ENCODE results near the gene ABCA7.

Gene ABCA7

DNA sequence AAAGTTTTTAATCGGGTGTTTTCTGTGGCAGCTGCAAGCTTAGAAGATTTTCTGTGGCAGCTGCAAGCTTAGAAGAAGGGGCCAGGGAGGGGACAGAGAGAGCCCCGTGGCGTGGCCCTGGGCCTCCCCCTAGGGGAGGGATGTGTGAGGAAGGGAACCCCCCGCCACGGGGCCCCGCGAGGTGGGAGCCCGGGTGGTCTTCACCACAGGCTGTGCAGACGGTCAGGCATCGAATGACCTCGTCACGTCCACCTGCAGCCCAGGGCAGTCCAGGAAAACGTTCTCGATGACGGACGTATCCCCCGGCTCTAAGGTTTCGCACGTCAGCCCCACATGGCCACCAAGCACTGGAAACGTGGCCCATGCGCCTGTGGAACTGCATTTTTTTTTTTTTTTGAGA, 46.7 kb downstream of the ABCA7 start:
- no peak for DNase-seq (ENCODE audit: extremely low spot score)
- TF ChIP-seq NFRKB (IDR thresholded peaks at IDR 0.05) (no peak), ARNT (IDR thresholded peaks at IDR 0.05) (no peak), BHLHE40 (IDR thresholded peaks at IDR 0.05; ENCODE audit: borderline replicate concordance) (no peak), CTBP1 (IDR thresholded peaks at IDR 0.05; ENCODE audit: borderline replicate concordance) (no peak), TARDBP (IDR thresholded peaks at IDR 0.05) (no peak), SUZ12 (IDR thresholded peaks at IDR 0.05) (no peak), FOXA1 (IDR thresholded peaks at IDR 0.05) (no peak), ZNF384 (IDR thresholded peaks at IDR 0.05) (no peak), LEF1 (IDR thresholded peaks at IDR 0.05; ENCODE audit: borderline replicate concordance) (no peak), FOXK2 (IDR thresholded peaks at IDR 0.05) (no peak), HDGF (IDR thresholded peaks at IDR 0.05; ENCODE audit: borderline replicate concordance) (no peak), L3MBTL2 (conservative IDR thresholded peaks at IDR 0.05) (no peak), SP1 (IDR thresholded peaks at IDR 0.05) (no peak), ELF4 (IDR thresholded peaks at IDR 0.05) (no peak), FOXM1 (IDR thresholded peaks at IDR 0.05; ENCODE audit: borderline replicate concordance) (no peak)
- TF ChIP-seq, protein P1, sequence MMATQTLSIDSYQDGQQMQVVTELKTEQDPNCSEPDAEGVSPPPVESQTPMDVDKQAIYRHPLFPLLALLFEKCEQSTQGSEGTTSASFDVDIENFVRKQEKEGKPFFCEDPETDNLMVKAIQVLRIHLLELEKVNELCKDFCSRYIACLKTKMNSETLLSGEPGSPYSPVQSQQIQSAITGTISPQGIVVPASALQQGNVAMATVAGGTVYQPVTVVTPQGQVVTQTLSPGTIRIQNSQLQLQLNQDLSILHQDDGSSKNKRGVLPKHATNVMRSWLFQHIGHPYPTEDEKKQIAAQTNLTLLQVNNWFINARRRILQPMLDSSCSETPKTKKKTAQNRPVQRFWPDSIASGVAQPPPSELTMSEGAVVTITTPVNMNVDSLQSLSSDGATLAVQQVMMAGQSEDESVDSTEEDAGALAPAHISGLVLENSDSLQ (IDR thresholded peaks at IDR 0.05): no peak
- POLR2A ChIA-PET: interaction anchor here (2.8 kb wide), 1 partner anchor 8 kb away, joined by 11 read pairs; no protein-coding TSS in a partner anchor
- CTCF ChIA-PET: no interaction called here

DNA sequence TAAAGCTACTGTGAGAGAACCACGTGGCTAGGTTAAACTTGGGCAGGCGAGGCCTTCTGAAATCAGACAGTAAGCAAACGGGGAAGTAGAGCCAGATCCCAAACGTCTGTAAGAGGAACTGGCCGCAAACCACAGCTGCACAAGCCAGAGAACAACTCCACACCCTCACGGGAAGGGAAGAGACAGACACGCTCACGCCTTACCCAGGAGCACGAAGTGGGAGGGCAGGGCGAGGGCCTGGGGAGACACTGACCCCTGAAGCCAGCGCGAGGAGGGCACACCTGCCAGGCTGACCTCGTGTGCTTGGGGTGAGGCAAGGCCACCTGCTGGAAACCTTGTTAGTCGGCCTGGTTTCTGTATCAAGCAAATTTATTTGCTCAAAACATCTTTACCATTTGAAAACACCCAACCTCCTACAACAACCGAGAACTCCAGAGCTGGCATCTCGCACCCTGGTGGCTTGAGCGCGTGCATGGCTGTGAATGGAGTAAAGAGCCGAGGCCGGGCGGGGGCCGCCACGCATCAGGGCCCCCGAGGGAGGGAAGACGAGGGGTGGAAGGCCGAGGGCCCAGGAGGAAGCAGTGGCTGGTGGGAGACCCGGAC, 48.0 kb downstream of the ABCA7 start:
- CTCF ChIA-PET: no interaction called here
- DNase-seq (ENCODE audit: extremely low spot score): no peak
- TF ChIP-seq FOXM1 (IDR thresholded peaks at IDR 0.05; ENCODE audit: borderline replicate concordance) (no peak), LEF1 (IDR thresholded peaks at IDR 0.05; ENCODE audit: borderline replicate concordance) (no peak), HDGF (IDR thresholded peaks at IDR 0.05; ENCODE audit: borderline replicate concordance) (no peak), BHLHE40 (IDR thresholded peaks at IDR 0.05; ENCODE audit: borderline replicate concordance) (no peak), SP1 (IDR thresholded peaks at IDR 0.05) (no peak), ARNT (IDR thresholded peaks at IDR 0.05) (no peak), ELF4 (IDR thresholded peaks at IDR 0.05) (no peak), ZNF384 (IDR thresholded peaks at IDR 0.05) (no peak), CTBP1 (IDR thresholded peaks at IDR 0.05; ENCODE audit: borderline replicate concordance) (no peak), SUZ12 (IDR thresholded peaks at IDR 0.05) (no peak), L3MBTL2 (conservative IDR thresholded peaks at IDR 0.05) (no peak), FOXA1 (IDR thresholded peaks at IDR 0.05) (no peak), FOXK2 (IDR thresholded peaks at IDR 0.05) (no peak), NFRKB (IDR thresholded peaks at IDR 0.05) (no peak), TARDBP (IDR thresholded peaks at IDR 0.05) (no peak)
- TF ChIP-seq, protein P1 (IDR thresholded peaks at IDR 0.05): no peak

DNA sequence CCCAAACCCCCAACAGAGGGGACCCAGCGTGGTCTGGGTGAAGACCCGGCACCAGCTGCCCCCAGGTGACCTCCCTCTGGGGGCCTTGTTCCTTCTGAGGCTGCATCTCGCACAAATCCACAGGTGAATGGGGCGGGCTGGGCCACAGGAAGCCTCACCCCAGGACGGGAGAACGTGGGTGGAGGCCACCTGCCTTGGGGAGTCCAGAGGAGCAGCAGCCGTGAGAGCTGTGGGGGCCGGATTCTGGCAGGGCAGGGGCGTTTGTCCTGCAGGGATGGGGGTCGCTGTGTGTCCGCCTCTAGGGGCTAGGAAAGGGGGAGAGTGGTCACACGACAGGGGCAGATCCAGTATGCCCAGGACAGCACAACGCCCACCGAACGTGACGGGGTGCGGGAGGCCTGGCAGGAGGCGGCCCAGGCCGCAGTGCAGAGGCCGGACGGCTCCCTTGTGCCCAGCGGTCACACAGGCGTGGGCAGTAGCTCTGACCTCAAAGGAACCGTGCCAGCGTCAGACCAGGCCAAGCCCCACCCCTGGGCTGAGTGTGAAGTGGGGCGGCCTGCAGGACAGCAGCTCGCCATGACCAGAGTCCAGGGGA, 48.6 kb downstream of the ABCA7 start:
- ChIA-PET CTCF (no interaction called here), POLR2A (interaction anchor here (1.0 kb wide), 1 partner anchor 47 kb away, joined by 3 read pairs; no protein-coding TSS in a partner anchor)
- DNase-seq (ENCODE audit: extremely low spot score): no peak
- TF ChIP-seq FOXK2 (IDR thresholded peaks at IDR 0.05) (no peak), CTBP1 (IDR thresholded peaks at IDR 0.05; ENCODE audit: borderline replicate concordance) (no peak), TARDBP (IDR thresholded peaks at IDR 0.05) (no peak), FOXA1 (IDR thresholded peaks at IDR 0.05) (no peak), FOXM1 (IDR thresholded peaks at IDR 0.05; ENCODE audit: borderline replicate concordance) (no peak), SP1 (IDR thresholded peaks at IDR 0.05) (no peak), L3MBTL2 (conservative IDR thresholded peaks at IDR 0.05) (no peak), HDGF (IDR thresholded peaks at IDR 0.05; ENCODE audit: borderline replicate concordance) (no peak), ELF4 (IDR thresholded peaks at IDR 0.05) (no peak), SUZ12 (IDR thresholded peaks at IDR 0.05) (no peak), LEF1 (IDR thresholded peaks at IDR 0.05; ENCODE audit: borderline replicate concordance) (no peak), BHLHE40 (IDR thresholded peaks at IDR 0.05; ENCODE audit: borderline replicate concordance) (no peak), NFRKB (IDR thresholded peaks at IDR 0.05) (no peak), ZNF384 (IDR thresholded peaks at IDR 0.05) (no peak), ARNT (IDR thresholded peaks at IDR 0.05) (no peak)
- TF ChIP-seq, protein P1 (IDR thresholded peaks at IDR 0.05): no peak

More for the DNA sequence above, 48.0 kb downstream of the ABCA7 start:
- POLR2A ChIA-PET: no interaction called here

DNA sequence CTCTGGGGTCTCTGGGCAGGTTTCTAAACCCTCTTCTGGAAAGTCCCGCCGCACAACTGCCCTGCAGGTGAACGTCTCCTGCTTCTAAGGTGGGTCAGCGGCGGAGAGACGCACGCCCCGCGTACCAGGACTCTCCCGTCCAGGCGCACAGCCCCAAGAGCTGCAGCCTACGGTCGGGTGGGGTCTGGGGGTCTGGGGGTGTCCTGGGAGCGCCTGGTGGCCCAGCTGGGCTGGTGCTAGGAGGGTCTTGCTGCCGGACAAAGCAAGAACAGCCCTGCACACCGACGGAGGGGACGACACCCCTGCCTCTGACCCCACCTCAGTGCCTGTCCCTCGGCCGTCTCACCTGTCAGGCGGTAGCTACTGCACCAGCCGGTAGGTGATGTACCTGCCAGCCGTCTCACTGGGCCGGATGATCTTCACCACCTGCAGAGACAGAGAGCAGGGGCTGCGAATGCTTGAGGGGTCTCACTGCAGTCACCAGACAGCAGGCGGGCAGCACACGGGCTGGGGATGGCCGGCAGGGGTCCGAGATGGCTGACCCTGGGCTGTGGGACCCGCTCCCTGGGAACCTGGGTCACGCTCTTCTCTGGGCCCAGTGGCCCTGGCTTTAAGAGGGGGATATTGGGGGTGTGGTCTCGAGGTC, 49.3 kb downstream of the ABCA7 start:
- no peak for TF ChIP-seq SP1 (IDR thresholded peaks at IDR 0.05)
- no peak for TF ChIP-seq FOXM1 (IDR thresholded peaks at IDR 0.05; ENCODE audit: borderline replicate concordance)
- no peak for TF ChIP-seq SUZ12 (IDR thresholded peaks at IDR 0.05)
- no peak for TF ChIP-seq BHLHE40 (IDR thresholded peaks at IDR 0.05; ENCODE audit: borderline replicate concordance)
- TF ChIP-seq FOXK2 (IDR thresholded peaks at IDR 0.05): no peak
- TF ChIP-seq, protein P1 (IDR thresholded peaks at IDR 0.05): no peak
- TF ChIP-seq ZNF384 (IDR thresholded peaks at IDR 0.05): no peak
- no peak for TF ChIP-seq L3MBTL2 (conservative IDR thresholded peaks at IDR 0.05)
- DNase-seq (ENCODE audit: extremely low spot score): no peak
- CTCF ChIA-PET: no interaction called here
- POLR2A ChIA-PET: interaction anchor here (1.0 kb wide), 1 partner anchor 48 kb away, joined by 3 read pairs; no protein-coding TSS in a partner anchor

Data from HEK293T (cell line).